Measurements from ENCODE around the gene IL31RA.

GRCh38 chr5:55936100-55936693 is 85.0 kb downstream of the IL31RA start:
- TF ChIP-seq CTCF (conservative IDR thresholded peaks at IDR 0.05; ENCODE audit: low read length) (peak; percentile 97), EZH2phosphoT487 (IDR thresholded peaks at IDR 0.05; ENCODE audit: borderline replicate concordance) (no peak)
